Stimulated activated CD4-positive, alpha-beta T cell treated with anti-CD3 and anti-CD28 coated beads, TNF-alpha, amount 100 ng/mL, for 24 hours (primary cell): ENCODE data around the gene SLC25A24.
"Not testable (repeated sequence)": the region's sequence is repeated elsewhere in the genome, so short reads cannot be mapped to it uniquely, and the experiment has no call there.

Source experiments
- DNase-seq, 3 experiments: peaks; one replicate each; pipeline ENCODE4 v3.0.0-alpha.2; 2020; ENCODE audit warnings: low read depth in 3 of 3

The SLC25A24 gene

DNA sequence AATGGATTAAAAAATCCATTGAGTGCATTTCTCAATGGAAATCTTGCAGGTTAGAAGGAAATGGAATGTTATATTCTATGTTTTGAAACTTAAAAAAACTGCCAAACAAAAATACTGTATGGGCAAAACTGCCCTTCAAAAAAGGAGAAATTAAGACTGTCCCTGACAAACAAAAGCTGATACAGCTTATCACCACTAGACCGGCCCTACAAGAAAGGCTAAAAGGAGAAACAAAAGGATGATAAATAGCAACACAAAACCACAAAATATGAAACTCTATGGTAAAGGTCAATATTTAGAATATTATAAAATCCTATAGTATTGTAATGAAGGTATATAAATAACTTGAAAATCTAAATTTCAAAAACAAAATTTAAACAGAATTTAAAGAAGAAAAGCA lies 60.0 kb downstream of the SLC25A24 start:
- no peak for DNase-seq

- not testable (repeated sequence) for DNase-seq
These were observed 60.6 kb downstream of the SLC25A24 start for GRCh38 chr1:108139555-108139954.

- not testable (repeated sequence) for DNase-seq
These were observed 67.0 kb downstream of the SLC25A24 start for GRCh38 chr1:108133148-108133547.

DNA sequence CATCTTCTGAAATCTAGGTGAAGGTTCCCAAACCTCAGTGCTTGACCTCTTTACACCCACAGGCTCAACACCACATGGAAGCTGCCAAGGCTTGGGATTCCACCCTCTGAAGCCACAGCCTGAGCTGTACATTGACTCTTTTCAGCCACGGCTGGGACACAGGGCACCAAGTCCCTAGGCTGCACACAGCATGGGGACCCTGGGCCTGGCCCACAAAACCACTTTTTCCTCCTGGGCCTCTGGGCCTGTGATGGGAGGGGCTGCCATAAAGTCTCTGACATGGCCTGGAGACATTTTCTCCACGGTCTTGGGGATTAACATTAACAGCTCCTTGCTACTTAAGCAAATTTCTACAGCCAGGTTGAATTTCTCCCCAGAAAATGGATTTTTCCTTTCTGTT lies 67.8 kb downstream of the SLC25A24 start:
- DNase-seq: not testable (repeated sequence)

GRCh38 chr1:108131281-108131680 lies 68.9 kb downstream of the SLC25A24 start:
- DNase-seq: not testable (repeated sequence)

DNA sequence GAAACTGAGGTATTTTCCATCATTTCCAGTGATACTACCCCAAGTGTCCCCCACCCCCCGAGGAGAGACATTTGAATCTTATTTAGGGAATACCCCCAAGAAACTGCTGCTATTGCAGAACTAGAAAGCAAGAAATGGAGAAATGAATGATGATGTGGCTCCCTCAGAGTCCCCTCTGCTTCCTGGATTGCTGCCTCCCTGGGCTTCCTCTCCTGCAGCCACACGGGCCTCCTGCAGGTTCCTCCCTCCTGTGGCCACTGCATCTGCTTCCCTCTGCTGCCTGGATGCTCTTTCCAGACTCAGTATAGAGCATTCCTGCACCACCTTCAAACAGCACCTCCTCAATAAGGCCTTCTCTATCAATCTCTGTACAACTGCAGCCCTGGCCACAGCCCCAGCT lies 69.3 kb downstream of the SLC25A24 start:
- no peak for DNase-seq

GRCh38 chr1:108129999-108130398 lies 70.1 kb downstream of the SLC25A24 start:
- DNase-seq: no peak

GRCh38 chr1:108125312-108126138 lies 74.6 kb downstream of the SLC25A24 start:
- peak; percentile 31 to 61 (median 39) for DNase-seq

DNA sequence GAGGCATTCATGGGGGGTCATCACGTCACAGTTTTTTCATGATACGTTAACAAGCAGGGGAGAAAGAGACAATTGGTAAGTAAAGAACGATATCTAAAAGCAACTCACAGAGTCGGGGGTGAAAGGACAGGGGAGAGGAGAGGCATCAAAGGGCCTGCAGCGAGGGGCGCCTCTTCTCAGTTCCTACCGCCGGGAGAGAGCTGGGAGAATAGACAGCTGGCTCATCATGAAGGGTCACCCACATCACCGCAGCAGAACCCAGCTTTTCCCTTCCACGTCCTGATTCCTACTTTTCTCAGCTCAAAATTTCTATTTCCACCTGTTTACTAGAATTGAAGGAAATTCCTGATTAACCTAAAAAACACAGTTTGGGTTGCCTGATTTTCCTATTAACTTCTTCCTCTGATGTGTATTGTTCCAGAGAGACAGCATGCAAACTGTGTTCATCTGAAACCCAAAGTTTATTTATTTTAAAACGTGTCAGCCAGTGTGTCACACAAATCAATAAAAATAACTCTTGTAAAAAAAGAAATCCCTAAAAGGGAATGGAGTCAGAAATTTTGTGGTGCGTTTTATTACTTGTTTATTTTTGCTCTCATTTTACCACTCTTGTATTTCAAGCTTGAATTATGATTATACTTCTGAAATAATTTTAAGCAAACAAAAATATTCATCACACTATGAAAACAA lies 75.4 kb downstream of the SLC25A24 start:
- no peak for DNase-seq

GRCh38 chr1:108124023-108124422 lies 76.1 kb downstream of the SLC25A24 start:
- DNase-seq: no peak

DNA sequence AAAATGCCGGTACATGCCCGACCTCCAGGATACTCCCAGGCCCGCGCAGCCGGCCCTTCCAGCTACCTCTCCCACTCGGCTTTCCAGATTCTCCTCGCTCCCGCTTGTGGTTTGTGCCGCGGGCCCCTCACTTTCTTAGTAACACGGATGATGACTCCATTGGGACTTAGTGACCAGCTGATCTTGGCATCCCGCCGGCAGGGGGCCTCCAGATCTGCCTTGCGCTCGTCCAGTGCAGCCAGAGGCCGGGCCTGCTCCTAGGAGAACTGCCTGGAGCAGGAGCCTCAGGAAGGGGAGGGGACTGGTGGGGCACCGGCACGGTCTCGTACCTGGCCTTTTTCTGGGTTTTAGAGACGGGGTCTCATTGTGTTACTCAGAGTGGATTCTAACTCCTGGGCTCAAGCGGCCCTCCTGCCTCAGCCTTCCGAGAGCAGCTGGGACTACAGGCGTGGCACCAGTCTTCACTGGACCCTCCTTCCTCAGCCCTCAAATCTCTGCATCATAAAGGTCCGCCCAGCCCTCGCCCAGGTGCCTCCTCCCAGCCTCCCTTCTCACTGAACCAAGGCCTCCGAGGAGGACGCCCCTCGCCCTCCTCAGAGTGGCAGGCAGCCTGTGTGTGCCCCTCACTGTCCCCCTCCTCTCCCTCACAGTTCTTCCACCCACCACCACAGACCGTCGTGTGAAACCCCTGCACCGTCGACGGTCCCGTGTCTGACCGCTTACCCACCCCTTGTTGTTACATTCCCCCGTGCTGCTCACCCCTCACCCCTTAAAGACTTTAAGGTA lies 78.6 kb downstream of the SLC25A24 start:
- DNase-seq: no peak

GRCh38 chr1:108120163-108120562 lies 80.0 kb downstream of the SLC25A24 start:
- no peak for DNase-seq

- no peak for DNase-seq
These were observed 80.6 kb downstream of the SLC25A24 start for GRCh38 chr1:108119500-108119899.

- no peak for DNase-seq
These were observed 81.9 kb downstream of the SLC25A24 start for GRCh38 chr1:108117945-108118902.

DNA sequence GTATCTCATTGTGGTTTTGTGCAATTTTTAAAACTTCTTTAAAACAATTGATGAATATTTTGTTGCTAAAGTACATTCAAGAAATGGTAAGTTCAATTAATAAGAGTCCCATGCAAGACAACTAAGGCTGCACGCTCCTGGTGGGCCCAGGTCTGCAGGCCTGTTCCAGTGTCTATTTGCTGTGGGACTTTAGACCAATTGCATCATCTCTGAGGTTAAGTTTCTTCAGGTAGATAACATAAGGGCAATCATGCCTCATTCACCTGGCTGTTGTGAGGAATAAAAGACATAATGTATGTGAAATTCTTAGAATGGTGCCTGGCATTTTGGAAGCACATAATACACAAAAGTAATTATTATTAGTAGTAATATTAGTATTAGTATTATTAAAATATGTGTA lies 82.9 kb downstream of the SLC25A24 start:
- DNase-seq: no peak

- DNase-seq: no peak
These were observed 86.0 kb downstream of the SLC25A24 start for GRCh38 chr1:108114033-108114599.

DNA sequence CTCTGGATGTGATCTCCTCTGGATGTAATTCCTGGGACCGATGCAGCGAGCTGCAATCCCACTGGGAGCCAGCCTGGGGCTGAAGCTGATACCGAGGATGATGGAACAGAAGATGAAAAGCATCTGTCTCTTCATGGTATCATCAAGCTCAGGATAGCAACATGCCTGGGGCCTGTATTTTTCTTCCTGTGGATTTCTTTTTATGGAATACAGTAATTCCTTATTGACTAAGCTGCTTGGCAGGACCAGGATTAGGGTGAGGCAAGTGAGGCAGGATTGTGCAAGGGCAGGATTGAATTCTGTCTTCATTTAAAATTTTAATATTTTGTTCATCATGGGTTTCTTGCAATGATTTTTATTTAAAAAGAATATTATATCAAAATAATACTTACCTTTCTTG lies 86.6 kb downstream of the SLC25A24 start:
- DNase-seq: no peak

DNA sequence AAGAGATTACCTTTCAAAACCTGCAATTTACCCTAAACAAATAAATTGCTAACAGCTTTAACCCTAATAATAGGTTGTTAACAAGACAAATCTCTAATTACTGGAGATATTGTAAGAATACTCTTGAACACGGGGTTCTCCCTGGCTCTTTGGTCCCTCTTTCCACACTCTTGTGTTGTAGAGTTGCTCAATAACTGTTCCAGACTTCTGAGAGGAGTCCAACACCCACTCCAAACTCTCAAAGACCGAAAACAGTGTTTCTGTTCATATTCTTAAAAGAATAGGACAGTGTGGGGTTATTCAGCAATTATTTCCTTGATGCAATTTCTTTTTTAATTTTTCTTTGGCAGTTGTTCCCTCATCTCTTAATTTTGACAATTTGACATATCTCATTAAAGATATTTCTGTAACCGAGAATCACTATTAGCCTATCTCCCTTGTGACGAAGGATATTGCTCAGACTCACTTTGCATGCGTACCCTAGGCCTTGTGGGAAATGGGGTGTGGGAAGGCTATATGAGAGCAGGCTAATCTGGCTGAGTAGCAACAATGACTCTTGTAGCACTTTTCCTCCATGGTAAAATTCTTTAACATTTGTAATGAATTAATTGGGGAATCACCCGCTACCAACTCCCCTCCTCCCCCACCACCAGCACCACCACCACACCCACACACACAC lies 90.7 kb downstream of the SLC25A24 start:
- DNase-seq: no peak

GRCh38 chr1:108108119-108108518 lies 92.0 kb downstream of the SLC25A24 start:
- no peak for DNase-seq

- peak; percentile 8 to 45 (median 37) for DNase-seq
These were observed 92.5 kb downstream of the SLC25A24 start for GRCh38 chr1:108107658-108108057.
